ENCODE data around the gene A2ML1.

DNA sequence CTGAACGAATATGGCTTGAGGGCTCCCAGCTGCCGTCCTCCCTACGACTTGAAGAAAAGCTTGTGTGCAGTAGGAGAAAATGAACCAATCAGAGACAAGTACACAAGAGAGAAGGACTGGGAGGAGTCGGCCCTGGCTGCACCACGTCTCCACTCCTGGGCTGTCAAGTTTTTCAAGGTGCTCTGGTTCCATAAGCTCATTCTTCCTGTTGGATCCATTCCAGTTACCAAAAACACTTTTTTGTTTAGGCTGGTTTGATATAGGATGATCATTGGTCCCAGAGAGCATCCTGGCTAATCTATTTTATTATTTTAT, 2.8 kb upstream of the A2ML1 start:
- no peak for TF ChIP-seq EZH2 (IDR thresholded peaks at IDR 0.05; ENCODE audit: low read length, missing control alignments)
- TF ChIP-seq, protein P1, sequence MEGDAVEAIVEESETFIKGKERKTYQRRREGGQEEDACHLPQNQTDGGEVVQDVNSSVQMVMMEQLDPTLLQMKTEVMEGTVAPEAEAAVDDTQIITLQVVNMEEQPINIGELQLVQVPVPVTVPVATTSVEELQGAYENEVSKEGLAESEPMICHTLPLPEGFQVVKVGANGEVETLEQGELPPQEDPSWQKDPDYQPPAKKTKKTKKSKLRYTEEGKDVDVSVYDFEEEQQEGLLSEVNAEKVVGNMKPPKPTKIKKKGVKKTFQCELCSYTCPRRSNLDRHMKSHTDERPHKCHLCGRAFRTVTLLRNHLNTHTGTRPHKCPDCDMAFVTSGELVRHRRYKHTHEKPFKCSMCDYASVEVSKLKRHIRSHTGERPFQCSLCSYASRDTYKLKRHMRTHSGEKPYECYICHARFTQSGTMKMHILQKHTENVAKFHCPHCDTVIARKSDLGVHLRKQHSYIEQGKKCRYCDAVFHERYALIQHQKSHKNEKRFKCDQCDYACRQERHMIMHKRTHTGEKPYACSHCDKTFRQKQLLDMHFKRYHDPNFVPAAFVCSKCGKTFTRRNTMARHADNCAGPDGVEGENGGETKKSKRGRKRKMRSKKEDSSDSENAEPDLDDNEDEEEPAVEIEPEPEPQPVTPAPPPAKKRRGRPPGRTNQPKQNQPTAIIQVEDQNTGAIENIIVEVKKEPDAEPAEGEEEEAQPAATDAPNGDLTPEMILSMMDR (conservative IDR thresholded peaks at IDR 0.05 in 1 of 2, IDR thresholded peaks at IDR 0.05 in 1 of 2; ENCODE audit: low read depth in 1 of 2, low read length in 2 of 2) = no peak

Data from fibroblast of lung (primary cell).